GM19025 (cell line): Measurements from ENCODE around the gene SLC22A23.

Source experiments
- ATAC-seq: cut with Tn5 transposase; IDR thresholded peaks from one replicate; pipeline ENCODE4 v1.9.1; 2021; ENCODE audit warnings: mild to moderate bottlenecking, low read depth, moderate library complexity; ENCODE audit not compliant: unreplicated experiment

Gene SLC22A23

GRCh38 chr6:3423439-3424184, 33.2 kb downstream of the SLC22A23 start:
- no peak for ATAC-seq

- no peak for ATAC-seq
Observed at GRCh38 chr6:3422435-3423070, 34.3 kb downstream of the SLC22A23 start.

- no peak for ATAC-seq
Observed at GRCh38 chr6:3421791-3422434, 34.9 kb downstream of the SLC22A23 start.

DNA sequence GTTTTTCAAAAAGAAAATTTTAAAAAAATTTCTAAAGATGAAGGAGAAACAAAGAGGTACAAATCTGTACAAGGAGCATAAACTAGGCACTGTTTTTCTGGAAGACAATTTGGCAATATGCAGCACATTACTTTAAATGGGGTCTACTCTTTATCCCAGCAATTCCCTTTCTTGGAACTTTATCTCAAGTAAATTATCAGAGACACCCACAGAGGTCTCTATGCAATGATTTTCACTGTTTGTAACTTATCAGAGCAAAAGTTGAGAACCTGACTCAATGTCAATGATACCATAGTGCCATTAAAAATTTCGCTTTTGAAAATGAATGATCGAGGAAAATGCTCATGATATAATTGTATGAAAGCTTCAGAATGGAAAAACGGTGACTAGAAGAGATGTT, 35.7 kb downstream of the SLC22A23 start:
- no peak for ATAC-seq

DNA sequence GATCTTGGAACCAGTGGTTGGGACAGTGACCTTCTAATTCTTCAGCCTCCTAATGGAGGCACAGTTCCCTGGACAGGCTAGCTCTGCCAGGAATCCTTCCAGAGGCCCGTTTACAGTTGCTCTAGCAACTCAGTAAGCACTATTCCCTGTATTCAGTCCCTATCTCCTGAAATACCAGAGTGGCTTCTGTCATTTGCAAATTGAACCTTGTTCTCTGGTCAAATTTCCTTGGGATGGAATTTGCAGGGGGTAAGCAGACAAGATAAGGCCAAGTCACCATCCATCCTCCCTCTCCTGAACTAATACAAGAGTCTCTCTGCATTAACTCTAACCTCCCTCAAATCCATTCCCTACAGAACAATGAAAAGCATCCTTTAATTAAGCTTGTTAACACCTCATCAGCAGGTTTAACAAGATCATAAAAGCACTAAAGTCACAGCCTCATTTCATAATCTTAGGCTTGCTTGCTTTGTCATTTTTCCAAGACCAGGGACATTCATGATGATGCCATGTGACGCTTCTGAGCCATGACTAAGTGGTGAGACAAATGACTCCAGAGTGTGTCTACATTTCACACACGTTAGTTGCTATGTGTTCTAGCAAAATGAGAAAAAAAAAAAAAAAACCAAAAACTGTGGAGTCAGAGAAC, 37.1 kb downstream of the SLC22A23 start:
- no peak for ATAC-seq

GRCh38 chr6:3418496-3419060, 38.3 kb downstream of the SLC22A23 start:
- no peak for ATAC-seq

- no peak for ATAC-seq
Observed at GRCh38 chr6:3417473-3417872, 39.4 kb downstream of the SLC22A23 start.

- ATAC-seq = no peak
Observed at GRCh38 chr6:3415490-3415889, 41.4 kb downstream of the SLC22A23 start.

- no peak for ATAC-seq
Observed at GRCh38 chr6:3415082-3415453, 41.8 kb downstream of the SLC22A23 start.

- ATAC-seq = no peak
Observed at GRCh38 chr6:3414327-3415081, 42.3 kb downstream of the SLC22A23 start.

DNA sequence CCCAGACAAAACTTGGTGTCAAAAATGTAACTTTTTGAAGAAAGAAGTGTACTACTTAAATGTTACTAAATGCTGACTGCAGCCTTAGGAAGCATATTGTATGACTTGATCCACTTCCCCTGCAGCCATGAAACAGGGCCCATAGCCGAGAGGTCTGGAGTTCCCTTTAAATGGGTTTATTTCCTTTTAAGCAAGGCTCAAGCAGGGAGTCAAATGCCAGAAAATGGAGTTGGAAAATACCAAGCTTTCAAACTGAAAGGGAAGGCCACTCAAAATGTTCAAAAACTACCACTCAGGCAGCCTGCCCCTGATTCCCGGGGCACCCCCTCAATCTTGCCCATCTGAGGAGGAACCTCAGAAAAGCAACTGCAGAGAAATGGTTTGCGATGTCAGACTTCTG, 43.3 kb downstream of the SLC22A23 start:
- ATAC-seq = no peak

- no peak for ATAC-seq
Observed at GRCh38 chr6:3412779-3413500, 43.9 kb downstream of the SLC22A23 start.

GRCh38 chr6:3411967-3412778, 44.7 kb downstream of the SLC22A23 start:
- ATAC-seq = no peak

DNA sequence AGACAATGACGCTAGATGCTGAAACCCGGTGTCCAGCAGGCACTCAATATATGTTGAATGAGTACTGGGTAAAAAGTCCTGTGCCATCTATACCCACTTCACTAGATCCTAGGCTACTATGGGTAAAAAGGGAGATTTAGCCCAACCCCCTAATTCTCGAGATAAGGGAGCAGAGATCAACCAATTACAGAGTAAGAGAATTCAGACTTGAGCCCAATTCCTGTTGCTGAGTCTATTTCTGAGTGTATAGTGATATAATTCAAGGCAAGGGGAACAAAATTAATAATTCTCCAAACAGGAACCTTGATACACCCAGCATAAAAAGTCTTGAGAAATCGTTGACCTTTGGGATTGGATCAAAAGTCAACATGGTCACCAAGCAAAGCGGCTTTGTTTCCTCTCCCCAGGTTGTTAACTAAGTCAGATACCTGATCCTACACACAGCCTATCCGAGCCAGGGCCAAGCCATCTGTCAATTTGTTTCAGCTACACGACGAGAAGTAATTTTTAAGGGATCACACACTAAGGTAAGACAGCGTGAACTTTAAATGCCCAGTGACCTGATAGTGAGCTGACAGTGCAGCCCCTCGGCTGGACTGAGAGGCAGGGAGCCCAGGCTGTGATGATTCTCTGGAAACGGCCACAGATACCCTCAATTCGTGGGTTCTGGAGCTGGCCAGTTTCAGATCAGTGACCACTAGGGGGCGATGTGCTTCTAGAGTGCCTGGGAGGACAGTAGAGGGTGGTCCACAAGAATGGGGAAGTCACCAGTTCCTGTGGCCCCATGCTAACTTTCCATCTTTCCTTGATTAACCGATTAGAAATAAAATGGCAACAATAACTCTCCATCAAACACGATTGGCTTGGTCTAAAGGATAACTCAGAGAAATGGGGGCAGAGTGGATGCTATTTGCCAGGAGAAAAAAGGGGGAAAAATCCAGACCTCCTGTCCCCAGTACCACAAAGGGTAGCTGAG, 46.2 kb downstream of the SLC22A23 start:
- no peak for ATAC-seq

GRCh38 chr6:3409699-3410384, 47.0 kb downstream of the SLC22A23 start:
- no peak for ATAC-seq

DNA sequence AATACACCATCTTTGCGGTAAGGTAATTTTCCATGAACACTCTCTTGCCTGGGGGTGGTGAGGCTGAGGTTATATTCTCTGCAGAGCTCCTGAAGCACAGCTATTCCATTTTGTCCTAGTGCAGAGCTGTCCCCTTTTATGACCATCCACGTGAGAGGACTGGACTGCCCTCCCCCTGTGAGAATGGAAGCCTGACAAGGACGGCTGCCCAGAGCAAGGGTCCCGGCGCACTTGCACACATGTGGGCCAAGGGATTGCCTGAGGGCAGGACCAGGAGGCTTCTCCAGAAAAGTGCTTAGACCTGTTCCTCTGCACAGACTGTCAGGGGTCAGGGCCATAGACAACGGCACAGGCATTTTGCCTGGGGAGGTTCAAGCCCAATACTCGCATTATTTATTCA, 48.2 kb downstream of the SLC22A23 start:
- ATAC-seq = no peak

- ATAC-seq = no peak
Observed at GRCh38 chr6:3407840-3408239, 49.0 kb downstream of the SLC22A23 start.
